ENCODE measurements around the gene SNRPD1. TPM values are rescaled to one million over a fixed set of nuclear protein-coding genes. Genes with fewer than 3 reads are reported as not detected.

The SNRPD1 gene
- total RNA-seq (ENCODE audit: low replicate concordance), result 123 and 128 TPM in 2 replicates

GRCh38 chr18:21612125-21613039, at the start of gene SNRPD1:
TSS of gene SNRPD1 (plus strand) at chr18:21612314. CDS start at chr18:21612430, 116 bp downstream.
- peak within 1 kb of the TSS; percentile 76 for H3K27ac ChIP-seq
- peaks cover 39% of the 10 kb centered on the region for H4K20me1 ChIP-seq (ENCODE audit: low read depth)
- H3K79me2 ChIP-seq (ENCODE audit: low read depth), result peaks cover 53% of the 10 kb centered on the region
- Mint-ChIP-seq H3K27ac (peak within 1 kb of the TSS; percentile 98), H3K9me3 (peaks cover 15% of the 10 kb centered on the region), H3K4me1 (peaks cover 22% of the 10 kb centered on the region), H3K36me3 (peaks cover 24% of the 10 kb centered on the region), H3K4me3 (peak within 1 kb of the TSS; percentile 99), H3K27me3 (ENCODE audit: insufficient read depth, low read depth) (peaks cover 9% of the 10 kb centered on the region)
- TF ChIP-seq EZH2phosphoT487 (IDR thresholded peaks at IDR 0.05) (no peak), CTCF (IDR thresholded peaks at IDR 0.05) (peak; percentile 93), EZH2 (IDR thresholded peaks at IDR 0.05) (peak; percentile 44)
- H3K4me2 ChIP-seq, result peak within 1 kb of the TSS; percentile 92
- H3K27me3 ChIP-seq, result no peaks in the 10 kb centered on the region
- H3K9ac ChIP-seq, result peak within 1 kb of the TSS; percentile 87
- H3K9me3 ChIP-seq (ENCODE audit: low read depth), result no peaks in the 10 kb centered on the region
- peaks cover 15% of the 10 kb centered on the region for H3F3A ChIP-seq (ENCODE audit: low read depth)
- DNase-seq (ENCODE audit: low spot score), result peak; percentile 95
- peak within 1 kb of the TSS; percentile 75 for H2AFZ ChIP-seq (replicated peaks)
- H3K4me3 ChIP-seq, result peak within 1 kb of the TSS; percentile 91
- peaks cover 14% of the 10 kb centered on the region for H3K36me3 ChIP-seq
- H3K4me1 ChIP-seq, result peaks cover 17% of the 10 kb centered on the region

GRCh38 chr18:21571772-21572171, 40.3 kb upstream of the SNRPD1 start:
- Mint-ChIP-seq H3K27ac (no peak overlapping the region), H3K9me3 (no peaks in the 10 kb centered on the region), H3K4me3 (no peak overlapping the region), H3K27me3 (ENCODE audit: insufficient read depth, low read depth) (peaks cover 2% of the 10 kb centered on the region), H3K36me3 (peaks cover 24% of the 10 kb centered on the region), H3K4me1 (no peaks in the 10 kb centered on the region)
- H3K79me2 ChIP-seq (ENCODE audit: low read depth), result peaks cover 8% of the 10 kb centered on the region
- DNase-seq (ENCODE audit: low spot score), result no peak
- TF ChIP-seq EZH2 (IDR thresholded peaks at IDR 0.05) (no peak), CTCF (IDR thresholded peaks at IDR 0.05) (no peak), EZH2phosphoT487 (IDR thresholded peaks at IDR 0.05) (no peak)
- H3K9ac ChIP-seq, result no peak overlapping the region
- H3K36me3 ChIP-seq, result peaks cover 44% of the 10 kb centered on the region
- H3K27ac ChIP-seq, result no peak overlapping the region
- no peaks in the 10 kb centered on the region for H3K4me1 ChIP-seq
- peaks cover 11% of the 10 kb centered on the region for H3F3A ChIP-seq (ENCODE audit: low read depth)
- no peak overlapping the region for H3K4me3 ChIP-seq
- no peak overlapping the region for H3K4me2 ChIP-seq
- H3K9me3 ChIP-seq (ENCODE audit: low read depth), result no peaks in the 10 kb centered on the region
- no peaks in the 10 kb centered on the region for H3K27me3 ChIP-seq
- no peak overlapping the region for H2AFZ ChIP-seq (replicated peaks)
- no peaks in the 10 kb centered on the region for H4K20me1 ChIP-seq (ENCODE audit: low read depth)

- Histone ChIP-seq H3K4me2 (no peak overlapping the region), H4K20me1 (ENCODE audit: low read depth) (no peaks in the 10 kb centered on the region), H3K79me2 (ENCODE audit: low read depth) (peaks cover 18% of the 10 kb centered on the region), H3K27me3 (no peaks in the 10 kb centered on the region), H3K4me3 (no peak overlapping the region), H2AFZ (replicated peaks) (no peak overlapping the region), H3K9ac (no peak overlapping the region), H3K9me3 (ENCODE audit: low read depth) (no peaks in the 10 kb centered on the region), H3K27ac (no peak overlapping the region), H3K36me3 (peaks cover 44% of the 10 kb centered on the region), H3F3A (ENCODE audit: low read depth) (peaks cover 3% of the 10 kb centered on the region), H3K4me1 (no peaks in the 10 kb centered on the region)
- DNase-seq (ENCODE audit: low spot score), result no peak
- TF ChIP-seq EZH2 (IDR thresholded peaks at IDR 0.05), result no peak
- TF ChIP-seq EZH2phosphoT487 (IDR thresholded peaks at IDR 0.05), result no peak
- TF ChIP-seq CTCF (IDR thresholded peaks at IDR 0.05), result no peak
- H3K4me1 Mint-ChIP-seq, result no peaks in the 10 kb centered on the region
- H3K9me3 Mint-ChIP-seq, result no peaks in the 10 kb centered on the region
- H3K27me3 Mint-ChIP-seq (ENCODE audit: insufficient read depth, low read depth), result peaks cover 4% of the 10 kb centered on the region
- H3K36me3 Mint-ChIP-seq, result peaks cover 34% of the 10 kb centered on the region
- H3K4me3 Mint-ChIP-seq, result no peak overlapping the region
- H3K27ac Mint-ChIP-seq, result no peak overlapping the region
These were observed 36.5 kb upstream of the SNRPD1 start for GRCh38 chr18:21575656-21576055.
